Bronchial epithelial cell (primary cell): ENCODE measurements around the gene MGAT4B. TPM values are rescaled to one million over a fixed set of nuclear protein-coding genes. Genes with fewer than 3 reads are reported as not detected.

Experiments used
- DNase-seq: peaks from one replicate; pipeline ENCODE4 v3.0.0-alpha.2; 2010; ENCODE audit warnings: low read depth
- FAIRE-seq: peaks from 2 replicates; lab custom pipeline; 2011; peaks lifted over from hg19 to GRCh38; lab: Jason Lieb, UNC
- H3K27me3 ChIP-seq: 2 replicates; pipeline ENCODE4 v1.5.1; 2011; ENCODE audit warnings: low read length; ENCODE audit not compliant: control insufficient read depth, insufficient read depth
- H3K36me3 ChIP-seq: 2 replicates; pipeline ENCODE4 v1.5.1; 2011; ENCODE audit warnings: low read length; ENCODE audit not compliant: control insufficient read depth, insufficient read depth
- H3K4me3 ChIP-seq: 2 replicates; pipeline ENCODE4 v1.5.1; 2011; ENCODE audit warnings: mild to moderate bottlenecking, low read depth, low read length, control low read depth
- CTCF ChIP-seq: IDR thresholded peaks from 2 replicates; pipeline ENCODE4 v1.5.1; 2011; ENCODE audit warnings: mild to moderate bottlenecking, moderate library complexity, low read length, control low read depth, inconsistent platforms; ENCODE audit not compliant: insufficient read depth, severe bottlenecking
- total RNA-seq: library from RNA; depleted of rRNA; stranded (reverse); fragments of >200 nt; gene quantifications from 2 replicates; pipeline ENCODE4 v1.2.1, GENCODE V29; 2014

MGAT4B gene
- total RNA-seq, 1 donor from 2014 or later, result 151 TPM

- no peak for TF ChIP-seq CTCF
- FAIRE-seq, result no peak
- no peak for DNase-seq
- Histone ChIP-seq H3K36me3 (peaks cover 52% of the 10 kb centered on the region), H3K27me3 (no peaks in the 10 kb centered on the region), H3K4me3 (no peak overlapping the region)
Measured at GRCh38 chr5:179823937-179824744, 17.5 kb upstream of the MGAT4B start.

GRCh38 chr5:179822444-179822990, 15.9 kb upstream of the MGAT4B start:
- DNase-seq (no peak), FAIRE-seq (no peak)
- Histone ChIP-seq H3K27me3 (no peaks in the 10 kb centered on the region), H3K4me3 (peak overlapping the region; percentile 92), H3K36me3 (peaks cover 41% of the 10 kb centered on the region)
- TF ChIP-seq CTCF, result no peak

GRCh38 chr5:179822059-179822432, 15.4 kb upstream of the MGAT4B start:
- FAIRE-seq (no peak), DNase-seq (no peak)
- peak overlapping the region; percentile 92 for H3K4me3 ChIP-seq
- no peak for TF ChIP-seq CTCF
- H3K36me3 ChIP-seq, result peaks cover 40% of the 10 kb centered on the region
- no peaks in the 10 kb centered on the region for H3K27me3 ChIP-seq

GRCh38 chr5:179821298-179822058, 14.8 kb upstream of the MGAT4B start:
- DNase-seq (peak; percentile 80), FAIRE-seq (no peak)
- peak overlapping the region; percentile 92 for H3K4me3 ChIP-seq
- peaks cover 38% of the 10 kb centered on the region for H3K36me3 ChIP-seq
- no peaks in the 10 kb centered on the region for H3K27me3 ChIP-seq
- no peak for TF ChIP-seq CTCF

GRCh38 chr5:179820483-179821297, 14.0 kb upstream of the MGAT4B start, which contains the start of gene SQSTM1:
TSS of gene SQSTM1 (plus strand) at chr5:179820905. CDS start at chr5:179820937, 32 bp downstream.
- FAIRE-seq, result no peak
- H3K36me3 ChIP-seq, result peaks cover 35% of the 10 kb centered on the region
- TF ChIP-seq CTCF, result peak; percentile 10
- no peaks in the 10 kb centered on the region for H3K27me3 ChIP-seq
- peak; percentile 45 for DNase-seq
- peak within 1 kb of the TSS; percentile 92 for H3K4me3 ChIP-seq
